Liver (tissue), 9 donors: ENCODE measurements around the gene ETNK1. TPM values are rescaled to one million over a fixed set of nuclear protein-coding genes. Genes with fewer than 3 reads are reported as not detected.

Source experiments
- DNase-seq: peaks from one replicate; pipeline ENCODE4 v3.0.0-alpha.2; 2017; ENCODE audit warnings: low spot score
- H3K27ac ChIP-seq, 2 donors: one replicate each; pipeline ENCODE4 v1.7.0; 2013; ENCODE audit warnings: inconsistent platforms in 2 of 2, low read length in 2 of 2, control low read depth in 1 of 2, low read depth in 1 of 2, mild to moderate bottlenecking in 1 of 2
- H3K27me3 ChIP-seq, 4 donors: one replicate each; pipeline versions ENCODE4 v1.6.1 to v1.7.0; 2013; ENCODE audit warnings: low read length in 3 of 4, inconsistent platforms in 1 of 4, mild to moderate bottlenecking in 1 of 4, moderate library complexity in 1 of 4; ENCODE audit not compliant: control insufficient read depth in 4 of 4, insufficient read depth in 4 of 4
- H3K36me3 ChIP-seq, 4 donors: one replicate each; pipeline versions ENCODE4 v1.6.1 to v1.7.0; 2013; ENCODE audit warnings: low read length in 3 of 4, mild to moderate bottlenecking in 3 of 4, low read depth in 1 of 4, moderate library complexity in 1 of 4; ENCODE audit not compliant: control insufficient read depth in 4 of 4, insufficient read depth in 3 of 4
- H3K4me1 ChIP-seq, 4 donors: one replicate each; pipeline versions ENCODE4 v1.6.1 to v1.7.0; 2013; ENCODE audit warnings: low read length in 3 of 4, mild to moderate bottlenecking in 3 of 4, moderate library complexity in 1 of 4; ENCODE audit not compliant: control insufficient read depth in 4 of 4, insufficient read depth in 4 of 4
- H3K4me3 ChIP-seq, 3 donors: one replicate each; pipeline versions ENCODE4 v1.6.1 to v1.7.0; 2013; ENCODE audit warnings: low read length in 3 of 3, control low read depth in 1 of 3, low read depth in 1 of 3, mild to moderate bottlenecking in 1 of 3
- H3K9ac ChIP-seq, 2 donors: one replicate each; pipeline ENCODE4 v1.7.0; 2013; ENCODE audit warnings: low read length in 2 of 2, mild to moderate bottlenecking in 2 of 2, moderate library complexity in 2 of 2, control low read depth in 1 of 2, low read depth in 1 of 2
- H3K9me3 ChIP-seq, 4 donors: one replicate each; pipeline versions ENCODE4 v1.6.1 to v1.7.0; 2013; ENCODE audit warnings: low read length in 3 of 4; ENCODE audit not compliant: control insufficient read depth in 4 of 4
- EGR1 ChIP-seq, 2 donors: IDR thresholded peaks; 2 replicates each; pipeline ENCODE4 v1.6.1; 2016 to 2018; ENCODE audit warnings: antibody characterized with exemption in 2 of 2, low read depth in 2 of 2
- FOXA1 ChIP-seq: IDR thresholded peaks from 2 replicates; pipeline ENCODE4 v1.6.1; 2016; ENCODE audit warnings: antibody characterized with exemption
- FOXA2 ChIP-seq: IDR thresholded peaks from 2 replicates; pipeline ENCODE4 v1.6.1; 2016; ENCODE audit warnings: antibody characterized with exemption
- GABPA ChIP-seq, 2 donors: IDR thresholded peaks in 1 of 2; conservative IDR thresholded peaks in 1 of 2; 2 replicates each; pipeline ENCODE4 v1.6.1; 2016; ENCODE audit warnings: antibody characterized with exemption in 2 of 2, mild to moderate bottlenecking in 1 of 2, moderate library complexity in 1 of 2
- HNF4A ChIP-seq, 2 donors: conservative IDR thresholded peaks; 2 replicates each; pipeline ENCODE4 v1.6.1; 2016; ENCODE audit warnings: antibody characterized with exemption in 2 of 2, mild to moderate bottlenecking in 2 of 2
- HNF4G ChIP-seq: IDR thresholded peaks from 2 replicates; pipeline ENCODE4 v1.6.1; 2016; ENCODE audit warnings: antibody characterized with exemption
- JUND ChIP-seq, 2 donors: IDR thresholded peaks; 2 replicates each; pipeline ENCODE4 v1.6.1; 2016; ENCODE audit warnings: antibody characterized with exemption in 2 of 2
- NR2F2 ChIP-seq: IDR thresholded peaks from 2 replicates; pipeline ENCODE4 v1.6.1; 2016; ENCODE audit warnings: antibody characterized with exemption
- RAD21 ChIP-seq, 2 donors: IDR thresholded peaks; 2 replicates each; pipeline ENCODE4 v1.6.1; 2016; ENCODE audit warnings: antibody characterized with exemption in 2 of 2, mild to moderate bottlenecking in 2 of 2
- RXRA ChIP-seq, 2 donors: IDR thresholded peaks; 2 replicates each; pipeline ENCODE4 v1.6.1; 2017 to 2018; ENCODE audit warnings: antibody characterized with exemption in 2 of 2, mild to moderate bottlenecking in 1 of 2
- SP1 ChIP-seq: IDR thresholded peaks from 2 replicates; pipeline ENCODE4 v1.6.1; 2018; ENCODE audit warnings: antibody characterized with exemption, mild to moderate bottlenecking
- TAF1 ChIP-seq: conservative IDR thresholded peaks from 2 replicates; pipeline ENCODE4 v1.6.1; 2016; ENCODE audit warnings: antibody characterized with exemption, mild to moderate bottlenecking
- YY1 ChIP-seq: IDR thresholded peaks from 2 replicates; pipeline ENCODE4 v1.6.1; 2016; ENCODE audit warnings: antibody characterized with exemption, mild to moderate bottlenecking
- WGBS: extraction: QIAGEN DNeasy Blood & Tissue Kit; methylation state at CpG from one replicate; pipeline ENCODE4 v1.1.7; 2013; 5-methylcytosine and 5-hydroxymethylcytosine counted together
- polyA plus RNA-seq, 2 donors: library from polyadenylated mRNA; stranded (reverse) in 1 of 2; unstranded in 1 of 2; fragments of 200-250 nt in 1 of 2; fragments of >200 nt in 1 of 2; fragmentation: Nextera tagmentation in 1 of 2; extraction: Ambion mirVana in 1 of 2; gene quantifications; one replicate each; pipeline versions ENCODE4 v1.2.1 to v1.2.3, GENCODE V29; 2013 to 2015
- total RNA-seq, 2 donors: library from RNA; depleted of rRNA; stranded (reverse); fragments of >200 nt; gene quantifications; one replicate each; pipeline ENCODE4 v1.2.3, GENCODE V29; 2014
- TF ChIP-seq, protein P1 (sequence below): IDR thresholded peaks from 2 replicates; pipeline ENCODE4 v1.6.1; 2016; ENCODE audit warnings: antibody characterized with exemption
- TF ChIP-seq, protein P2 (sequence below): fragments of 150-350 bp; IDR thresholded peaks from 2 replicates; pipeline ENCODE4 v1.5.1; 2017; ENCODE audit warnings: improper control_type of control experiment, low read depth, low read length; ENCODE audit not compliant: missing input control
- TF ChIP-seq, protein P3 (sequence below): IDR thresholded peaks from 2 replicates; pipeline ENCODE4 v1.6.1; 2016; ENCODE audit warnings: antibody characterized with exemption
- TF ChIP-seq, protein P4 (sequence below): IDR thresholded peaks from 2 replicates; pipeline ENCODE4 v1.6.1; 2016; ENCODE audit warnings: antibody characterized with exemption
- TF ChIP-seq, protein P5 (sequence below): IDR thresholded peaks from 2 replicates; pipeline ENCODE4 v1.6.1; 2016; ENCODE audit warnings: antibody characterized with exemption, mild to moderate bottlenecking
- donor health status: healthy.
- donor health status: healthy.
- donor health status: healthy.
- donor health status: healthy.
- donor health status: healthy.

The ETNK1 gene
- total and polyA plus RNA-seq, 4 donors, result 15.6 to 51.4 (median 27.0) TPM

DNA sequence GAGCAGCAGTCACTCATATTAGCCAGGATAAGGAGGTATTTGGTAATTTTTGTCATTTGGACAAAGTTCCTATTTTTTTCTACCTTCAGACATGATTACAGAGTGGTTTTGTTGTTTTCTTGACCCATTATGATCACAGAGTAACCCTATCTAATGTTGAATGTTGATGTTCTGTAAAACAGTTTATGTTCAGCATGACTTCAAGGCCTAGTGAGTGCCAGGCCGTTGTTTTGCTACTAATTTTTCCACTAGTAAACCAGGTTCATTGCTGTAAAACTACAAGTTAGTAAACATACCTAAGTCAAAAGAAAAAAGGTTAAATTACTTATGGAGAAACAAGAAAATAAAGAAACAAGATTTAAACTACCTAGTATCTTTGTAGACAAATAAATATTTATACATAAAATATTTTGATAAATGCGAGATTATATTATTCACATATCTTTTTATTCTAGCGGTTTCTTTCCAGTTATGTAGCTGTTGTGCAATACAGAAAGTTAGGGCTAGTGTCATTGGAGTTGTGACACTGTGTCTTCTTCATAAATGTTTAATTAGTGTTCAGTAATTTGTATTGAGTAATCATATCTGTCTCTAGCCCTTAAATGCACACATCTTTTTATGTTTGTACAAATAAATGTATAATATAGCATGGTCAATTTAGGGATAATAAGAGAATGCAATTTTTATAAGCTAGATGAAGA lies 16.5 kb downstream of the ETNK1 start:
- no peaks in the 10 kb centered on the region for H3K27me3 ChIP-seq
- peaks cover 0 to 2% (median 0%) of the 10 kb centered on the region in 4 donors for H3K36me3 ChIP-seq
- 39% methylated on average over 3 of the region's 3 CpGs for WGBS
- DNase-seq, result no peak
- TF ChIP-seq, protein P1, sequence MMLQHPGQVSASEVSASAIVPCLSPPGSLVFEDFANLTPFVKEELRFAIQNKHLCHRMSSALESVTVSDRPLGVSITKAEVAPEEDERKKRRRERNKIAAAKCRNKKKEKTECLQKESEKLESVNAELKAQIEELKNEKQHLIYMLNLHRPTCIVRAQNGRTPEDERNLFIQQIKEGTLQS, result no peak
- TF ChIP-seq, protein P2, sequence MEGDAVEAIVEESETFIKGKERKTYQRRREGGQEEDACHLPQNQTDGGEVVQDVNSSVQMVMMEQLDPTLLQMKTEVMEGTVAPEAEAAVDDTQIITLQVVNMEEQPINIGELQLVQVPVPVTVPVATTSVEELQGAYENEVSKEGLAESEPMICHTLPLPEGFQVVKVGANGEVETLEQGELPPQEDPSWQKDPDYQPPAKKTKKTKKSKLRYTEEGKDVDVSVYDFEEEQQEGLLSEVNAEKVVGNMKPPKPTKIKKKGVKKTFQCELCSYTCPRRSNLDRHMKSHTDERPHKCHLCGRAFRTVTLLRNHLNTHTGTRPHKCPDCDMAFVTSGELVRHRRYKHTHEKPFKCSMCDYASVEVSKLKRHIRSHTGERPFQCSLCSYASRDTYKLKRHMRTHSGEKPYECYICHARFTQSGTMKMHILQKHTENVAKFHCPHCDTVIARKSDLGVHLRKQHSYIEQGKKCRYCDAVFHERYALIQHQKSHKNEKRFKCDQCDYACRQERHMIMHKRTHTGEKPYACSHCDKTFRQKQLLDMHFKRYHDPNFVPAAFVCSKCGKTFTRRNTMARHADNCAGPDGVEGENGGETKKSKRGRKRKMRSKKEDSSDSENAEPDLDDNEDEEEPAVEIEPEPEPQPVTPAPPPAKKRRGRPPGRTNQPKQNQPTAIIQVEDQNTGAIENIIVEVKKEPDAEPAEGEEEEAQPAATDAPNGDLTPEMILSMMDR, result no peak
- TF ChIP-seq JUND (IDR thresholded peaks at IDR 0.05) (no peak), RAD21 (IDR thresholded peaks at IDR 0.05) (no peak), RXRA (IDR thresholded peaks at IDR 0.05) (no peak), FOXA2 (no peak), HNF4A (conservative IDR thresholded peaks at IDR 0.05) (no peak), GABPA (IDR thresholded peaks at IDR 0.05 in 1 of 2, conservative IDR thresholded peaks at IDR 0.05 in 1 of 2) (no peak), TAF1 (no peak), NR2F2 (no peak), FOXA1 (no peak), YY1 (no peak), HNF4G (no peak), SP1 (no peak)
- TF ChIP-seq, protein P3, sequence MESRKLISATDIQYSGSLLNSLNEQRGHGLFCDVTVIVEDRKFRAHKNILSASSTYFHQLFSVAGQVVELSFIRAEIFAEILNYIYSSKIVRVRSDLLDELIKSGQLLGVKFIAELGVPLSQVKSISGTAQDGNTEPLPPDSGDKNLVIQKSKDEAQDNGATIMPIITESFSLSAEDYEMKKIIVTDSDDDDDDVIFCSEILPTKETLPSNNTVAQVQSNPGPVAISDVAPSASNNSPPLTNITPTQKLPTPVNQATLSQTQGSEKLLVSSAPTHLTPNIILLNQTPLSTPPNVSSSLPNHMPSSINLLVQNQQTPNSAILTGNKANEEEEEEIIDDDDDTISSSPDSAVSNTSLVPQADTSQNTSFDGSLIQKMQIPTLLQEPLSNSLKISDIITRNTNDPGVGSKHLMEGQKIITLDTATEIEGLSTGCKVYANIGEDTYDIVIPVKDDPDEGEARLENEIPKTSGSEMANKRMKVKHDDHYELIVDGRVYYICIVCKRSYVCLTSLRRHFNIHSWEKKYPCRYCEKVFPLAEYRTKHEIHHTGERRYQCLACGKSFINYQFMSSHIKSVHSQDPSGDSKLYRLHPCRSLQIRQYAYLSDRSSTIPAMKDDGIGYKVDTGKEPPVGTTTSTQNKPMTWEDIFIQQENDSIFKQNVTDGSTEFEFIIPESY, result no peak
- TF ChIP-seq, protein P4, sequence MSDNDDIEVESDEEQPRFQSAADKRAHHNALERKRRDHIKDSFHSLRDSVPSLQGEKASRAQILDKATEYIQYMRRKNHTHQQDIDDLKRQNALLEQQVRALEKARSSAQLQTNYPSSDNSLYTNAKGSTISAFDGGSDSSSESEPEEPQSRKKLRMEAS, result no peak
- H3K4me3 ChIP-seq, result no peak overlapping the region
- H3K4me1 ChIP-seq, result peaks cover 3 to 9% (median 4%) of the 10 kb centered on the region in 4 donors
- H3K27ac ChIP-seq, result peak overlapping the region; percentile 56 to 67
- H3K9ac ChIP-seq, result no peak overlapping the region
- no peaks in the 10 kb centered on the region for H3K9me3 ChIP-seq

DNA sequence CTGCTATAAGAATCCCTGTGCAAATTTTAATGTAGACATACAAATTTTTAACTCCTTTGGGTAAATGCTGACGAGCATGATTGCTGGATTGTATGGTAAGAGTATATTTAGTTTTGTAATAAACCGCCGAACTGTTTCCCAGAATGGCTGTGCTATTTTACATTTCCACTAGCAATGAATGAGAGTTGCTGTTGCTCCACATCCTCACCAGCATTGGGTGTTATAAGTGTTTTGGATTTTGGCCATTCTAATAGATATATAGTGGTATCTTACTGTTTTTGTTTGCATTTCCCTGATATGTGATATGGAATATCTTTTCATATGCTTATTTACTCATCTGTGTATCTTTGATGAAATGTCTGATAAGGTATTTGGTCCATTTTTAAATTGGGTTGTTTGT lies 23.7 kb downstream of the ETNK1 start:
- Histone ChIP-seq H3K27ac (no peak overlapping the region), H3K4me3 (no peak overlapping the region), H3K27me3 (no peaks in the 10 kb centered on the region), H3K4me1 (peaks cover 0 to 2% (median 0%) of the 10 kb centered on the region in 4 donors), H3K36me3 (peaks cover 0 to 4% (median 0%) of the 10 kb centered on the region in 4 donors), H3K9me3 (no peaks in the 10 kb centered on the region), H3K9ac (no peak overlapping the region)
- 96% methylated on average over 3 of the region's 3 CpGs for WGBS
- TF ChIP-seq, protein P5, sequence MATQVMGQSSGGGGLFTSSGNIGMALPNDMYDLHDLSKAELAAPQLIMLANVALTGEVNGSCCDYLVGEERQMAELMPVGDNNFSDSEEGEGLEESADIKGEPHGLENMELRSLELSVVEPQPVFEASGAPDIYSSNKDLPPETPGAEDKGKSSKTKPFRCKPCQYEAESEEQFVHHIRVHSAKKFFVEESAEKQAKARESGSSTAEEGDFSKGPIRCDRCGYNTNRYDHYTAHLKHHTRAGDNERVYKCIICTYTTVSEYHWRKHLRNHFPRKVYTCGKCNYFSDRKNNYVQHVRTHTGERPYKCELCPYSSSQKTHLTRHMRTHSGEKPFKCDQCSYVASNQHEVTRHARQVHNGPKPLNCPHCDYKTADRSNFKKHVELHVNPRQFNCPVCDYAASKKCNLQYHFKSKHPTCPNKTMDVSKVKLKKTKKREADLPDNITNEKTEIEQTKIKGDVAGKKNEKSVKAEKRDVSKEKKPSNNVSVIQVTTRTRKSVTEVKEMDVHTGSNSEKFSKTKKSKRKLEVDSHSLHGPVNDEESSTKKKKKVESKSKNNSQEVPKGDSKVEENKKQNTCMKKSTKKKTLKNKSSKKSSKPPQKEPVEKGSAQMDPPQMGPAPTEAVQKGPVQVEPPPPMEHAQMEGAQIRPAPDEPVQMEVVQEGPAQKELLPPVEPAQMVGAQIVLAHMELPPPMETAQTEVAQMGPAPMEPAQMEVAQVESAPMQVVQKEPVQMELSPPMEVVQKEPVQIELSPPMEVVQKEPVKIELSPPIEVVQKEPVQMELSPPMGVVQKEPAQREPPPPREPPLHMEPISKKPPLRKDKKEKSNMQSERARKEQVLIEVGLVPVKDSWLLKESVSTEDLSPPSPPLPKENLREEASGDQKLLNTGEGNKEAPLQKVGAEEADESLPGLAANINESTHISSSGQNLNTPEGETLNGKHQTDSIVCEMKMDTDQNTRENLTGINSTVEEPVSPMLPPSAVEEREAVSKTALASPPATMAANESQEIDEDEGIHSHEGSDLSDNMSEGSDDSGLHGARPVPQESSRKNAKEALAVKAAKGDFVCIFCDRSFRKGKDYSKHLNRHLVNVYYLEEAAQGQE, result no peak
- TF ChIP-seq HNF4A (conservative IDR thresholded peaks at IDR 0.05), result no peak
- no peak for TF ChIP-seq EGR1 (IDR thresholded peaks at IDR 0.05; ENCODE audit: low read depth in 2 of 2)
- TF ChIP-seq JUND (IDR thresholded peaks at IDR 0.05), result no peak
- no peak for TF ChIP-seq NR2F2
- no peak for TF ChIP-seq TAF1
- no peak for TF ChIP-seq FOXA2
- no peak for DNase-seq
